Peyer's patch (tissue), 4 donors: ENCODE data around the gene TBCK. TPM values are rescaled to one million over a fixed set of nuclear protein-coding genes. Genes with fewer than 3 reads are reported as not detected.

ENCODE experiments used
- DNase-seq, 3 donors: peaks; one replicate each; pipeline ENCODE4 v3.0.0-alpha.2; 2017 to 2019
- H3K27ac ChIP-seq, 4 donors: fragments of 200-600 bp; sonication (generic); one replicate each; pipeline ENCODE4 v1.5.1; 2016 to 2019
- H3K27me3 ChIP-seq, 2 donors: fragments of 200-600 bp; sonication (generic); one replicate each; pipeline ENCODE4 v1.5.1; 2019
- H3K36me3 ChIP-seq, 3 donors: fragments of 200-600 bp; sonication (generic); one replicate each; pipeline ENCODE4 v1.5.1; 2016 to 2019
- H3K4me1 ChIP-seq, 4 donors: fragments of 200-600 bp; sonication (generic); one replicate each; pipeline ENCODE4 v1.5.1; 2016 to 2019
- H3K4me3 ChIP-seq, 4 donors: fragments of 200-600 bp; sonication (generic); 1 replicate in 3 of 4; 2 replicates in 1 of 4; pipeline ENCODE4 v1.5.1; 2016 to 2019; ENCODE audit warnings: mild to moderate bottlenecking in 1 of 4
- H3K9me3 ChIP-seq, 4 donors: fragments of 200-600 bp; sonication (generic); one replicate each; pipeline ENCODE4 v1.5.1; 2016 to 2019; ENCODE audit warnings: mild to moderate bottlenecking in 1 of 4
- POLR2A ChIP-seq, 2 donors: fragments of 450-650 bp; IDR thresholded peaks; one replicate each; pipeline ENCODE4 v1.5.1; 2017; ENCODE audit warnings: antibody characterized with exemption in 2 of 2, mild to moderate bottlenecking in 2 of 2, moderate library complexity in 2 of 2
- total RNA-seq, 4 donors: library from RNA; depleted of rRNA; stranded (reverse); fragments of >200 nt; gene quantifications; one replicate each; pipeline ENCODE4 v1.1.0, GENCODE V29; 2016
- TF ChIP-seq, protein P1 (sequence below), 6 experiments: fragments of 450-650 bp in 4 of 6; fragments of 200-600 bp in 2 of 6; sonication (generic) in 1 of 6; IDR thresholded peaks; one replicate each; pipeline ENCODE4 v1.5.1; 2017 to 2019; ENCODE audit warnings: antibody characterized with exemption in 6 of 6, mild to moderate bottlenecking in 3 of 6, moderate library complexity in 1 of 6

Gene TBCK
- total RNA-seq, 4 donors from 2014 or later, result 39.9 to 96.6 (median 53.1) TPM

DNA sequence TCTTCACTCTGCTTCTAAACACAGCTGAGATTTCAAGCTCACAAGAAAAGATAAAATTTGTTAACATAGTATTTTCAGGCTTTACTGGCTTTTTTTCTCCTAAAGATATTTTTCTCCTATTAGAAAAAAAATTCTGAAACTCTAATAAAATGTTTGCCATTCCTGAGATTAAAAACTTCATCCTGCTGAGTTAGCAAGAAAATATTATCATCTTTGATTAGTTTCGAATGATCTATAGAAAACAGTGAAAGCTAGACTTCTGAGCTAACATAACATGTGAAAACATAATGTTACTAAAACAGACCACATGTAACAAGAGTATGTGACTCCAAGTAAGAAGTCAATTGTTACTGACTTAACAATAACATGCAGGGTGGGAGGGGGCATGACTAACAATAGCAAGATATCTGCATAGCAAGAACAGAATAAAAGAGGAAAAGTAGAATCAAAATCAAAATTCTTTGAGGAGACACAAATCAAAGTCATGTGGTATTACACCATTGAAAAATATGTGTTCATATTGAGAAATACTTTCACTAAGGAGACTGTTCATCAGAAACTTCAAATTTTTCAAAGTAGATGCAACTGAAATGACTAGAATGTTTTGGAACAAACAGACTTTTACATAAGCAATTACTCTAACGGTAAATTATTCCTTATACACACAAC lies 14.5 kb downstream of the TBCK start:
- Histone ChIP-seq H3K27ac (no peak overlapping the region), H3K9me3 (no peaks in the 10 kb centered on the region), H3K27me3 (no peaks in the 10 kb centered on the region), H3K4me3 (no peak overlapping the region), H3K36me3 (peaks cover 0 to 12% (median 0%) of the 10 kb centered on the region in 3 donors), H3K4me1 (no peaks in the 10 kb centered on the region)
- TF ChIP-seq POLR2A (IDR thresholded peaks at IDR 0.05), result no peak
- TF ChIP-seq, protein P1, sequence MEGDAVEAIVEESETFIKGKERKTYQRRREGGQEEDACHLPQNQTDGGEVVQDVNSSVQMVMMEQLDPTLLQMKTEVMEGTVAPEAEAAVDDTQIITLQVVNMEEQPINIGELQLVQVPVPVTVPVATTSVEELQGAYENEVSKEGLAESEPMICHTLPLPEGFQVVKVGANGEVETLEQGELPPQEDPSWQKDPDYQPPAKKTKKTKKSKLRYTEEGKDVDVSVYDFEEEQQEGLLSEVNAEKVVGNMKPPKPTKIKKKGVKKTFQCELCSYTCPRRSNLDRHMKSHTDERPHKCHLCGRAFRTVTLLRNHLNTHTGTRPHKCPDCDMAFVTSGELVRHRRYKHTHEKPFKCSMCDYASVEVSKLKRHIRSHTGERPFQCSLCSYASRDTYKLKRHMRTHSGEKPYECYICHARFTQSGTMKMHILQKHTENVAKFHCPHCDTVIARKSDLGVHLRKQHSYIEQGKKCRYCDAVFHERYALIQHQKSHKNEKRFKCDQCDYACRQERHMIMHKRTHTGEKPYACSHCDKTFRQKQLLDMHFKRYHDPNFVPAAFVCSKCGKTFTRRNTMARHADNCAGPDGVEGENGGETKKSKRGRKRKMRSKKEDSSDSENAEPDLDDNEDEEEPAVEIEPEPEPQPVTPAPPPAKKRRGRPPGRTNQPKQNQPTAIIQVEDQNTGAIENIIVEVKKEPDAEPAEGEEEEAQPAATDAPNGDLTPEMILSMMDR (IDR thresholded peaks at IDR 0.05), result no peak
- DNase-seq, result no peak

DNA sequence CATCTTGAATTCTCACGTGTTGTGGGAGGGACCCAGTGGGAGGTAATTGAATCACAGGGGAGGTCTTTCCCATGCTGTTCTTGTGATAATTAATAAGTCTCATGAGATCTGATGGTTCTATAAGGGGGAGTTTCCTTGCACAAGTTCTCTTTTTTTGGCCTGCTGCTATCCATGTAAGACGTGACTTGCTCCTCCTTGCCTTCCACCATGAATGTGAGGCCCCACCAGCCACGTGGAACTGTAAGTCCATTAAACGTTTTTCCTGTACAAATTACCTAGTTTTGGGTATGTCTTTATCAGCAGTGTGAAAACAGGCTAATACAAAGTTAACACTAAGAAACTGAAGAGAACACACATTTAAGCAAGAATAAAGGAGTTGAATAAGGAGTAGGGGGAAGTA lies 16.0 kb downstream of the TBCK start:
- no peak for DNase-seq
- Histone ChIP-seq H3K36me3 (peaks cover 0 to 12% (median 0%) of the 10 kb centered on the region in 3 donors), H3K9me3 (no peaks in the 10 kb centered on the region), H3K27me3 (no peaks in the 10 kb centered on the region), H3K4me3 (no peak overlapping the region), H3K27ac (no peak overlapping the region), H3K4me1 (no peaks in the 10 kb centered on the region)
- TF ChIP-seq POLR2A (IDR thresholded peaks at IDR 0.05), result no peak
- TF ChIP-seq, protein P1 (IDR thresholded peaks at IDR 0.05), result no peak

DNA sequence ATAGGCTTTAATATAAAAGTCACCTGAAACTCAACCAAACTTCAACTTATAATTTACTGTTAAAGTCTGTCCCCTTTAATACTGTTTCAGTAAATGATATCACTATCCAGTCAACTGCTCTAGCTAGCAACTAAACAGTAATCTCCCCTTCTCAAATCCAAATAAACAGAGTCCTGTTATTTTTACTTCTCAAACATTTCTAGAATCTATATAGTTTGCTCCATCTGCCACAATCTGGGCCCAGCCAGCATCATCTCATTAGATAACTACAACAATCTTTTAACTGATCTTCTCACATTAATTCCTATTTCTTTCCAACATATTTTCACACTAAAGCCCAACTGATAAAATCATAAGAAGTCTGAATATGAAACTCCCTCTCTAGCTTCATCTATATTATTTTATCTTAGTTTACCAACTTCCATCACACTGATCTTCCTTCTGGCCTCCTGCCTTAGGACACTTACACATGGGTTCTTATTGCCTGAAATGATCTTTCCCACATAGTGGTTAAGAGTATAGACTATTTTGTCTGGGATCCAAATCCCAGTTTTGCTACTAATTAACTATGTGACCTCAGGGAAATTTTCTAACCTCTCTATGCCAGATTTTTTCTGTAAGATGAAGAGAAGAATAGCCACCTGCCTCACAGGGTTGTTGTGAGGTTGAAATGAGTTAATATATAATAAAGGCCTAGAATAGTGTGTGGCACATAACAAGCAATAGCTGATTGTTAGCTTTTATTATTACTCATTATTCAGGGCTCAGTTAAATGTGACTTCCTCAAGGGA lies 18.6 kb downstream of the TBCK start:
- TF ChIP-seq POLR2A (IDR thresholded peaks at IDR 0.05), result no peak
- TF ChIP-seq, protein P1 (IDR thresholded peaks at IDR 0.05), result no peak
- no peak overlapping the region for H3K4me3 ChIP-seq
- no peak for DNase-seq
- H3K27ac ChIP-seq, result no peak overlapping the region
- peaks cover 0 to 28% (median 0%) of the 10 kb centered on the region in 3 donors for H3K36me3 ChIP-seq
- no peaks in the 10 kb centered on the region for H3K27me3 ChIP-seq
- H3K9me3 ChIP-seq, result no peaks in the 10 kb centered on the region
- no peaks in the 10 kb centered on the region for H3K4me1 ChIP-seq

DNA sequence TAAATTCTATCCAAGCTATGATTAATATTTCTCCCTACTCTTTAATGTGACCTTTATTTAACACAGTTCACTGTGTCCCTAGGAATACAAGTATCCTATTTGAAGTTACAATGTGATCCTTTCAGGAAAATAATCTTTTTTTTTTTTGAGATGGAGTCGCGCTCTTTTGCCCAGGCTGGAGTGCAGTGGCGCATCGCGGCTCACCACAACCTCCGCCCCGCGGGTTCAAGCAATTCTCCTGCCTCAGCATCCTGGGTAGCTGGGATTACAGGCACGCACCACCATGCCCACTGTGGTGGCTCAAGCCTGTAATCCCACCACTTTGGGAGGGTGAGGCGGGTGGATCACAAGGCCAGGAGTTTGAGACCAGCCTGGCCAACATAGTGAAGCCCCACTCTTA lies 21.9 kb downstream of the TBCK start:
- no peak overlapping the region for H3K4me3 ChIP-seq
- TF ChIP-seq, protein P1 (IDR thresholded peaks at IDR 0.05), result no peak
- TF ChIP-seq POLR2A (IDR thresholded peaks at IDR 0.05), result no peak
- DNase-seq, result no peak
- no peaks in the 10 kb centered on the region for H3K9me3 ChIP-seq
- H3K27ac ChIP-seq, result no peak overlapping the region
- no peaks in the 10 kb centered on the region for H3K27me3 ChIP-seq
- no peaks in the 10 kb centered on the region for H3K4me1 ChIP-seq
- peaks cover 0 to 24% (median 0%) of the 10 kb centered on the region in 3 donors for H3K36me3 ChIP-seq

DNA sequence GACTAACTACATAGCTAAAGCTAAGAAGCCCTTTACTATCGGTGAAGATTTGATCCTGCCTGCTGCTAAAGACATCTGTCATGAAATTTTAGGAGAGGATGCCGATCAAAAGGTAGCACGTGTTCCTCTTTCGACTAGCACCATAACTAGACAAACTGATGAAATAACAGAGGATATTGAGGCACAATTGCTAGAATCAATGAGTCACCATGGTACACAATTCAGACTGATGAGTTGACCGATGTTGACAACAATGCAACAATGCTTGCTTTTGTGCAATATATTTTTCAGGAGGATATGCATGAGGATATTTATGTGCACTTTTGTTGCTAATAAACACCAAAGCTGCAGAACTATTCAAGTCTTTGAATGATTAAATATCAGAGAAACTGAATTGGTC lies 24.3 kb downstream of the TBCK start:
- Histone ChIP-seq H3K4me3 (no peak overlapping the region), H3K27me3 (no peaks in the 10 kb centered on the region), H3K36me3 (peaks cover 0 to 28% (median 0%) of the 10 kb centered on the region in 3 donors), H3K4me1 (no peaks in the 10 kb centered on the region), H3K9me3 (no peaks in the 10 kb centered on the region), H3K27ac (no peak overlapping the region)
- DNase-seq, result no peak
- TF ChIP-seq POLR2A (IDR thresholded peaks at IDR 0.05), result no peak
- TF ChIP-seq, protein P1 (IDR thresholded peaks at IDR 0.05), result no peak
